Keratinocyte (primary cell): ENCODE measurements around the gene TRAFD1. TPM values are rescaled to one million over a fixed set of nuclear protein-coding genes. Genes with fewer than 3 reads are reported as not detected.

Experiments used
- DNase-seq: peaks from one replicate; pipeline ENCODE4 v3.0.0-alpha.2; 2011; ENCODE audit warnings: low read depth, missing footprints, low spot score
- FAIRE-seq: peaks from 2 replicates; lab custom pipeline; 2011; peaks lifted over from hg19 to GRCh38; lab: Jason Lieb, UNC
- H2AFZ ChIP-seq: 2 replicates; pipeline ENCODE4 v1.6.0; 2012; ENCODE audit warnings: low read length, control low read depth, inconsistent platforms; ENCODE audit not compliant: control insufficient read depth
- H3K27ac ChIP-seq: 2 replicates; pipeline ENCODE4 v1.5.1; 2011; ENCODE audit warnings: low read length; ENCODE audit not compliant: control insufficient read depth, insufficient read depth
- H3K27me3 ChIP-seq: 3 replicates; pipeline ENCODE4 v1.6.0; 2011; ENCODE audit warnings: low read length; ENCODE audit not compliant: control insufficient read depth, insufficient read depth; ENCODE audit errors: extremely low read depth
- H3K36me3 ChIP-seq, 2 experiments: 2 replicates in 1 of 2; 3 replicates in 1 of 2; pipeline ENCODE4 v1.5.1; 2011; ENCODE audit warnings: low read length in 2 of 2, mild to moderate bottlenecking in 1 of 2; ENCODE audit not compliant: control insufficient read depth in 2 of 2, insufficient read depth in 2 of 2; ENCODE audit errors: extremely low read depth in 1 of 2
- H3K4me1 ChIP-seq: 3 replicates; pipeline ENCODE4 v1.5.1; 2011; ENCODE audit warnings: low read length; ENCODE audit not compliant: control insufficient read depth, insufficient read depth; ENCODE audit errors: extremely low read depth
- H3K4me2 ChIP-seq: 3 replicates; pipeline ENCODE4 v1.6.0; 2011; ENCODE audit warnings: low read depth, low read length; ENCODE audit not compliant: control insufficient read depth, insufficient read depth; ENCODE audit errors: extremely low read depth
- H3K4me3 ChIP-seq, 3 experiments: fragments of 200-600 bp in 1 of 3; sonication (generic) in 1 of 3; 2 replicates in 2 of 3; 3 replicates in 1 of 3; pipeline ENCODE4 v1.5.1; 2011 to 2016; ENCODE audit warnings: low read length in 3 of 3, mild to moderate bottlenecking in 3 of 3, control low read depth in 2 of 3, inconsistent platforms in 1 of 3, low read depth in 1 of 3, mixed read lengths in 1 of 3, mixed run types in 1 of 3, moderate library complexity in 1 of 3; ENCODE audit not compliant: control insufficient read depth in 2 of 3, insufficient read depth in 2 of 3; ENCODE audit errors: extremely low read depth in 1 of 3
- H3K79me2 ChIP-seq: 2 replicates; pipeline ENCODE4 v1.6.0; 2012; ENCODE audit warnings: low read length; ENCODE audit not compliant: control insufficient read depth, insufficient read depth
- H3K9ac ChIP-seq: 3 replicates; pipeline ENCODE4 v1.6.0; 2011; ENCODE audit warnings: low read length; ENCODE audit not compliant: control insufficient read depth, insufficient read depth; ENCODE audit errors: extremely low read depth
- H3K9me1 ChIP-seq: 3 replicates; pipeline ENCODE4 v1.6.0; 2011; ENCODE audit warnings: low read length; ENCODE audit not compliant: control insufficient read depth, insufficient read depth; ENCODE audit errors: extremely low read depth
- H3K9me3 ChIP-seq: 2 replicates; pipeline ENCODE4 v1.5.1; 2012; ENCODE audit warnings: low read depth, low read length; ENCODE audit not compliant: control insufficient read depth
- H4K20me1 ChIP-seq: 3 replicates; pipeline ENCODE4 v1.6.0; 2011; ENCODE audit warnings: low read length; ENCODE audit not compliant: control insufficient read depth, insufficient read depth; ENCODE audit errors: extremely low read depth
- EZH2 ChIP-seq: IDR thresholded peaks from one replicate; pipeline ENCODE4 v1.6.1; 2012; ENCODE audit warnings: inconsistent platforms, mild to moderate bottlenecking, low read length, moderate library complexity
- dilution Hi-C: fragments of 300-500 bp; cut with MboI; formaldehyde crosslinking; loops from one replicate; pipeline ENCODE4 v1.7.0; 2020; ENCODE audit warnings: low sequenced_read_pairs; ENCODE audit not compliant: extremely low pct_ligation_motif_present
- polyA plus RNA-seq, 5 experiments: library from polyadenylated mRNA; depleted of rRNA in 3 of 5; stranded (reverse) in 3 of 5; stranded (forward) in 1 of 5; unstranded in 1 of 5; fragments of >200 nt; gene quantifications; 1 replicate in 1 of 5; 2 replicates in 3 of 5; 3 replicates in 1 of 5; pipeline versions ENCODE4 v1.2.1 to v1.2.3, GENCODE V29; 2011 to 2012; ENCODE audit warnings: missing spikeins in 2 of 5, low read depth in 1 of 5, low replicate concordance in 1 of 5
- TF ChIP-seq, protein P1 (sequence below), 3 experiments: IDR thresholded peaks in 1 of 3; conservative IDR thresholded peaks in 1 of 3; optimal IDR thresholded peaks in 1 of 3; 2 replicates in 2 of 3; 3 replicates in 1 of 3; pipeline versions ENCODE3 to v1.5.1; 2011; ENCODE audit warnings: low read length in 3 of 3, mild to moderate bottlenecking in 3 of 3, moderate library complexity in 2 of 3, control low read depth in 1 of 3, inconsistent platforms in 1 of 3; ENCODE audit not compliant: insufficient read depth in 2 of 3; ENCODE audit errors: extremely low read depth in 1 of 3

TRAFD1 gene
- polyA plus RNA-seq, 1 donor (not counting 4 experiments of a cell fraction or from before 2014, with no cell fraction given) = 25.6 TPM

DNA sequence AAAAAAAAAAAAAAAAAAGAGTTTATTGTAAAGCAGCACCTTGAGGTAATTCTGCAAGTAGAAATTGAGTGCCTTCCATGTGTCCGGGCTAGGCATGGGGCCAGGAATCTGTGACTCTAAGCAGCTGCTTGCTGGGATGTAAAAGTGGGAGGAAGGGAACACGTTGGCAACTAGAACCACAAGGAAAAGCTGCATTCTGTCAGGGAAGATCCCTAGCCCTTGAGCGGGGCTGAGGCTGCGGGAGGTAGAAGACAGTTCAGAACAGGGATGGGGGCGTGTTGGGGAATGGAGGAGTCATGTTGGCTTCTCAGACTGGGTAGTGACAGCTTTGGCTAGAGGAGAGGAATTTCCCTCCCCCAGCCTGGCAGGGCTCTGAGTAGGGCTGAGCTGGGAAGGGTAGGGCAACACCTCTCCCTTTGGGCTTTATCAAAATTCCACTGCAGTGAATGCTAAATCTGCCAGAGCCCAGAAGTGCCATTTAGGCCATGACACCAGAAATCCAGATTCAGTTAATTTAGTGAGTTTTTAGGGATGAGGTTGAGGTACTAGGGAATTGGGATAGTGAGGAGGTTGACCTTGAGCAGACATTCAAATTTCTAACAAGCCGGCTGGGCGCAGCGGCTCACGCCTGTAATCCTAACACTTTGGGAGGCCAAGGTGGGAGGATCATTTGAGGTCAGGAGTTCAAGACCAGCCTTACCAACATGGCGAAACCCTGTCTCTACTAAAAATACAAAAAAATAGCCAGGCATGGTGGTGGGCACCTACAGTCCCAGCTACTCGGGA lies 3.4 kb upstream of the TRAFD1 start:
- Histone ChIP-seq H4K20me1 (no peaks in the 10 kb centered on the region), H3K9me3 (no peaks in the 10 kb centered on the region), H3K79me2 (peaks cover 16% of the 10 kb centered on the region), H3K4me2 (peak overlapping the region; percentile 61), H3K9me1 (peaks cover 1% of the 10 kb centered on the region), H3K27ac (peak overlapping the region; percentile 16), H3K36me3 (no peaks in the 10 kb centered on the region), H3K4me1 (peaks cover 38% of the 10 kb centered on the region), H2AFZ (peak overlapping the region; percentile 89), H3K9ac (no peak overlapping the region), H3K4me3 (peak overlapping the region in 1 of 3 experiments; percentile 23), H3K27me3 (no peaks in the 10 kb centered on the region)
- TF ChIP-seq, protein P1, sequence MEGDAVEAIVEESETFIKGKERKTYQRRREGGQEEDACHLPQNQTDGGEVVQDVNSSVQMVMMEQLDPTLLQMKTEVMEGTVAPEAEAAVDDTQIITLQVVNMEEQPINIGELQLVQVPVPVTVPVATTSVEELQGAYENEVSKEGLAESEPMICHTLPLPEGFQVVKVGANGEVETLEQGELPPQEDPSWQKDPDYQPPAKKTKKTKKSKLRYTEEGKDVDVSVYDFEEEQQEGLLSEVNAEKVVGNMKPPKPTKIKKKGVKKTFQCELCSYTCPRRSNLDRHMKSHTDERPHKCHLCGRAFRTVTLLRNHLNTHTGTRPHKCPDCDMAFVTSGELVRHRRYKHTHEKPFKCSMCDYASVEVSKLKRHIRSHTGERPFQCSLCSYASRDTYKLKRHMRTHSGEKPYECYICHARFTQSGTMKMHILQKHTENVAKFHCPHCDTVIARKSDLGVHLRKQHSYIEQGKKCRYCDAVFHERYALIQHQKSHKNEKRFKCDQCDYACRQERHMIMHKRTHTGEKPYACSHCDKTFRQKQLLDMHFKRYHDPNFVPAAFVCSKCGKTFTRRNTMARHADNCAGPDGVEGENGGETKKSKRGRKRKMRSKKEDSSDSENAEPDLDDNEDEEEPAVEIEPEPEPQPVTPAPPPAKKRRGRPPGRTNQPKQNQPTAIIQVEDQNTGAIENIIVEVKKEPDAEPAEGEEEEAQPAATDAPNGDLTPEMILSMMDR (optimal IDR thresholded peaks at IDR 0.05 in 1 of 3, IDR thresholded peaks at IDR 0.05 in 1 of 3, conservative IDR thresholded peaks at IDR 0.05 in 1 of 3; ENCODE audit: extremely low read depth in 1 of 3, insufficient read depth in 2 of 3, low read length in 3 of 3) = no peak
- TF ChIP-seq EZH2 = no peak
- dilution Hi-C loops = no loop called here
- FAIRE-seq (no peak), DNase-seq (peak; percentile 45)

DNA sequence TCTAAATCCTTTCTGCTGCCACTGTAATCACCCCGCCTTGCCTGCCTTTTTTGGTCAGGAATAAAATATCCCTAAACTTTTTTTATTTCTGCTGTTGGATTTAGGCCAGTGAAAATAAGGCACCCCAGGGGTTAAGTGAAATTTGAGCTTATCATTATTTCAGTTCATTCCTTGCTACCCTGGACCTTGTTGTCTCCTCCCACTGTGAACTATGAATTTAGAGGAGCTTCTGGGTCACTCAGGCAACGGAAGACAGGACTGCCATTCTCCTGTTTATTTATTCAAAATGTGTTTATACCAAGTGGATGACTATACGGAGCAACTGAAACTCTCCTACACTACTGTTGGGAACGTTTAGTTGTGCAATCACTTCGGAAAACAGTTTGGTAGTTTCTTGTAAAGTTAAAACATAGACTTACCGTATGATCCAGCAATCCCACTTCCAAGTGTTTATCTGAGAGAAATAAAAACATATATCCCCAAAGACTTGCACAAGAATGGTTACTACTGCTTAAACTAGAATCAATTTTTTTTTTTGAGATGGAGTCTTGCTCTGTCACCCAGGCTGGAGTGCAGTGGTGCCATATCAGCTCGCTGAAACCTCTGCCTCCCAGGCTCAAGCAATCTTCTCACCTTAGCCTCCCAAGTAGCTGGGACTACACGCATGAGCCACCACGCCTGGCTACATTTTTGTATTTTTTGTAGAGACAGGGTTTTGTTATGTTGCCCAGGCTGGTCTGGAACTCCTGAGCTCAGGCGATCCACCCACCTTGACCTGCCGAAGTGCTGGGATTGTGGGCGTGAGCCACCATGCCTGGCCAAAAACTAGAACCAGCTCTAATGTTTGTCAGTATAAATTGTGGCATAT lies 2.3 kb upstream of the TRAFD1 start:
- DNase-seq (no peak), FAIRE-seq (no peak)
- Histone ChIP-seq H4K20me1 (no peaks in the 10 kb centered on the region), H3K9me1 (peaks cover 2% of the 10 kb centered on the region), H3K27ac (peak overlapping the region; percentile 22), H3K79me2 (peaks cover 21% of the 10 kb centered on the region), H3K4me3 (no peak overlapping the region), H2AFZ (peak overlapping the region; percentile 79), H3K9me3 (no peaks in the 10 kb centered on the region), H3K36me3 (no peaks in the 10 kb centered on the region), H3K4me2 (peak overlapping the region; percentile 48), H3K9ac (no peak overlapping the region), H3K27me3 (no peaks in the 10 kb centered on the region), H3K4me1 (peaks cover 37% of the 10 kb centered on the region)
- TF ChIP-seq, protein P1 (optimal IDR thresholded peaks at IDR 0.05 in 1 of 3, IDR thresholded peaks at IDR 0.05 in 1 of 3, conservative IDR thresholded peaks at IDR 0.05 in 1 of 3; ENCODE audit: extremely low read depth in 1 of 3, insufficient read depth in 2 of 3, low read length in 3 of 3) = no peak
- no peak for TF ChIP-seq EZH2
- dilution Hi-C loops = no loop called here
